GM21360 (cell line): ENCODE results near the gene RBM44.

Experiments used
- ATAC-seq: cut with Tn5 transposase; IDR thresholded peaks from one replicate; pipeline ENCODE4 v1.9.1; 2021; ENCODE audit warnings: mild to moderate bottlenecking, moderate library complexity; ENCODE audit not compliant: unreplicated experiment

Gene RBM44

DNA sequence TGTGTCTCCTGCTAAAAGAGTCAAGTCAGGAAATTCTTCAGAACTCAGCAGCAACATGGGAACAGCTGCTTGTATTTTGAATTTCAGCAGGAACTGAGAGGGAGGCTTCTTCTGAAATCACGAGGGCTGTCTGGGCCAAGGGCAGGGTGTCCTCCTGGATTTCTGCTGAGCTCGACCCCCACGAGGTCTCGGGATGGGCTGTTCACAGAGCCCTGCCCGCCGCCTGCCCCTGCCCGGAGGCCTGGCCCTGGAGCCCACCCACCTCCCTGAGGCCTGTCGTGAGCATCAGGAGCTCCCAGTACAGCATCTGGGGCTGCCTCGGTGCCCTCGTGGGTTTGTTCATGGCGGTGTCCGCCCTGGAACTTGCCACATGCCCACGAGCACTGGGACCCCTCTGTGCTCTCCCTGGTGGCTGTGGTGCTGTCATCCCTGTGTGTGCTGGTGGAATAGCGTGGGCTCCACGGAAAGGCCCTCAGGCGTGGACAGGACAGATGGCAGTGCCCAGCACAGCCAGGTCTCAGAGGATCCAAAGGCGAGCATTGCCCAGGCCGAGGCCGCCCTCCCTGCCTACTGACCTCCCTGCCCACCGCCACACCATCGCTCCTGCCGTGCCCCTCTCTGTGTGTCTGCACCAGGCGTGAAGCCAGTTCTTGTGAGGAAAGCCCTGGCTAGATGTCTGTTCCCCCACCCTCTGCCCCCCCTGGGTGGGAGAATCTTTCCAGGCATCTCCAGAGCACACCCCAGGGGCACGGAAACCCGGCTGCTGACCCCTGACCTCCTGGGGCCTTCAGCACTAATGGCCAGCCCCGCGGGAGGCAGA is 86.7 kb downstream of the RBM44 start:
- no peak for ATAC-seq

- no peak for ATAC-seq
These were observed 87.5 kb downstream of the RBM44 start for GRCh38 chr2:237885931-237886684.

DNA sequence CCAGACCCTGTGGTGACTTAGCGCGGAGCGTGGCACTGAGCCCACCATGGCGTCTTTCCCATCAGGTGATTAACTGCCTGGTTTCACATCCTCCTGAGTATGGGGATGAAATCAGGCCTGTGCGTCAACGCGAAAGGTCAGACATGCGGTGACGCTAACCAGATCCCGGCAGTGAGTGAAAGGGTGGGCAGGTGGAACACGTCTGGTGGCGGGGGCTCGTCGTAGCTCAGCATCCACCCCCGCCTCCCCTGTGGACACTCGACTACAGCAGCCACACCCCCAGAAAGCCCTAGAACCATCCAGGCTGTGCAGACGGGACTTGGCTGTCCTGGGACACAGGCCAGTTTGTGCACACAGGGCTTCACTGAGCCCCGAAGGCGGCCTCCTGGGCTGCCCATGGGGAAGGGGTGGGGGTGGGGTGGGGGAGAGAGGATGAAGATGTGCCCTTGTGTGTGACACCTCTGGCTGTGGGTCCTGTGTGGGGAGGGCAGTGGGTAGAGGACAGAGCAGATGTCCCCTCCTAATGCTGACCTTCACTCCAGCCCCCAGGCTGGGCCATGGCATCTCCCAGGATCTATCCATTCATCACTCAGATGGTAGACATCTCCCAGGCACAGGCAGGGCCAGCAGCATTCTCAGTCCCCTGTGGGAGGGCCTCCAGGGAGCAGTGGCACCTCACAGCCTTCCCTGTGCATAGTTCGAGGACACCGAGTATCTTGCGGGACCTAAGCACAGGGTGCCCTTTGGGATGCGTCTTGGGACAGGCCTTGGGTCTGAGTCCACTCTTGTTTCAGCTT is 88.3 kb downstream of the RBM44 start:
- ATAC-seq = no peak

DNA sequence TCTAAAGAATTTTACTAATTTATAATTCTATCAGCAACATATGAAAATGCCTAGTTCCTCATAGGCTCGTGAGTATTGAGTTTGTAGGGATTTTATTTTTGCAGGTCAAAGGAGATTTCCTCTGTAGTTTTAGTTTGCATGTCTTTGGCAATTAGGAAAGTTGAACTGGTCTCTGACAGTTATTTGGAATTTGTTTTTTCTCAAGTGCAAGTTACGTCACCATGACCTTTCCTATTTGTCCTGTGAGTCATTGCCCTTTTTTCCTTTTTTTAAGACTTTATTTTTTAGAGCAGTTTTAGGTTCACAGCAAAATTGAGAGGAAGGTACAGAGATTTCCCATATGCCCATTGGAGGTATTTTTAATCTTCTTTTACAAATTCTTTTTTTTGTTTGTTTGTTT is 89.8 kb downstream of the RBM44 start:
- no peak for ATAC-seq

DNA sequence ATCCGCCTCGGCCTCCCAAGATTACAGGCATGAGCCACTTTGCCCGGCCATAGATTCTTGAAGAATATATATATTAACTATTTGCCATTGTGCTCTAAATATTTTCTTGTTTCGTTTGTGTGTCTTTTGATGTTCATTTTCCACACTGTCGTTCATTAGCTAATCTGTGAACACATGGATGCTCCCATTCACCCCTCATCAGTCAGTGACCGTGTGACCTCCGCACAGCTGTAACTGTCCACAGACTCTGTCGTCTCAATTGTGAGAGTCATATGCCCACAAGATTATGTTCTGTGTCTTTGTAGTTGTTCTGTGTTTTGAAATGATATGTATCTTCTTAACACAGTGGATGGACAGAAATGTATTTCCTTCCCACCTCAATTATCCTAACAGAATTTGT is 90.4 kb downstream of the RBM44 start:
- ATAC-seq = no peak

- ATAC-seq = no peak
These were observed 91.2 kb downstream of the RBM44 start for GRCh38 chr2:237889811-237890210.
